Measurements from ENCODE around the gene CNOT10. TPM values are rescaled to one million over a fixed set of nuclear protein-coding genes. Genes with fewer than 3 reads are reported as not detected.
"Not testable (repeated sequence)": the region's sequence is repeated elsewhere in the genome, so short reads cannot be mapped to it uniquely, and the experiment has no call there.

Gene CNOT10
- total and polyA plus RNA-seq, 2 donors (not counting 1 experiment from before 2014, with no cell fraction given), result 22.6 to 69.0 TPM

DNA sequence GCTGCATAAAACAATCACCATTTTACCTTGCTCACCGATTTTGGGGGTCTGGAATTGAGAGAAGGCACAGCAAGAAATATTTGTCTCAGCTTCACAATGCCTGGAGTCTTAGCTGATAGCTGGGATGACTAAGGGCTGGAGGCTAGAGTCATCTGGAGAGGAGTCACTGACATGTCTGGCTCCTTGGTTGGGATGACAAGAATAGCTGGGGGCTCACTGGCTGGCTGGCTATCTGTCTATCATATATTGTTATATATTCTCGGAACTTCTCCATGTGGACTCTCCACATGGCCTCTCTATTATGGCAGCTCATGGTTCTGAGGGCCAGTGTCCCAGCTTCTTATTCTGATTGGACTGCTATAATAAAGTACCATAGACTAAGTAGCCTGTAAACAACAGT is 112.8 kb downstream of the CNOT10 start:
- H3K4me3 ChIP-seq (ENCODE audit: control extremely low read depth in 1 of 5, extremely low read depth in 1 of 5, insufficient read depth in 1 of 5, low read depth in 2 of 5, low read length in 4 of 5), result no peak overlapping the region
- TF ChIP-seq, protein P1, sequence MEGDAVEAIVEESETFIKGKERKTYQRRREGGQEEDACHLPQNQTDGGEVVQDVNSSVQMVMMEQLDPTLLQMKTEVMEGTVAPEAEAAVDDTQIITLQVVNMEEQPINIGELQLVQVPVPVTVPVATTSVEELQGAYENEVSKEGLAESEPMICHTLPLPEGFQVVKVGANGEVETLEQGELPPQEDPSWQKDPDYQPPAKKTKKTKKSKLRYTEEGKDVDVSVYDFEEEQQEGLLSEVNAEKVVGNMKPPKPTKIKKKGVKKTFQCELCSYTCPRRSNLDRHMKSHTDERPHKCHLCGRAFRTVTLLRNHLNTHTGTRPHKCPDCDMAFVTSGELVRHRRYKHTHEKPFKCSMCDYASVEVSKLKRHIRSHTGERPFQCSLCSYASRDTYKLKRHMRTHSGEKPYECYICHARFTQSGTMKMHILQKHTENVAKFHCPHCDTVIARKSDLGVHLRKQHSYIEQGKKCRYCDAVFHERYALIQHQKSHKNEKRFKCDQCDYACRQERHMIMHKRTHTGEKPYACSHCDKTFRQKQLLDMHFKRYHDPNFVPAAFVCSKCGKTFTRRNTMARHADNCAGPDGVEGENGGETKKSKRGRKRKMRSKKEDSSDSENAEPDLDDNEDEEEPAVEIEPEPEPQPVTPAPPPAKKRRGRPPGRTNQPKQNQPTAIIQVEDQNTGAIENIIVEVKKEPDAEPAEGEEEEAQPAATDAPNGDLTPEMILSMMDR (IDR thresholded peaks at IDR 0.05), result no peak
- TF ChIP-seq EZH2 (IDR thresholded peaks at IDR 0.05; ENCODE audit: borderline replicate concordance, insufficient read depth, low read depth, low read length, poor library complexity, severe bottlenecking), result no peak
- WGBS (ENCODE audit: insufficient coverage), result 100% methylated on average over 1 of the region's 2 CpGs
- Mint-ChIP-seq H3K27me3 (peaks cover 18% of the 10 kb centered on the region), H3K4me3 (no peak overlapping the region), H3K27ac (no peak overlapping the region), H3K9me3 (ENCODE audit: insufficient read depth) (no peaks in the 10 kb centered on the region), H3K4me1 (no peaks in the 10 kb centered on the region)
- intact Hi-C loops (cut with micrococcal nuclease), result no loop called here
- ATAC-seq (ENCODE audit: low read depth), result no peak
- ChIA-PET CTCF (no interaction called here), POLR2A (no interaction called here)
- H3K4me1 ChIP-seq (ENCODE audit: control insufficient read depth in 2 of 2, insufficient read depth in 2 of 2, low read length in 2 of 2), result no peaks in the 10 kb centered on the region
- no peaks in the 10 kb centered on the region for H4K20me1 ChIP-seq (ENCODE audit: control insufficient read depth, insufficient read depth, low read length, poor library complexity, severe bottlenecking)
- DNase-seq, result no peak
- H3K27ac ChIP-seq (ENCODE audit: low read length in 2 of 2), result no peak overlapping the region
- no peak overlapping the region for H3K9ac ChIP-seq (ENCODE audit: low read length)
- H3K36me3 ChIP-seq (replicated peaks in 1 of 2; ENCODE audit: control extremely low read depth in 1 of 2, control insufficient read depth in 1 of 2, extremely low read depth in 1 of 2, insufficient read depth in 2 of 2, low read length in 1 of 2), result no peaks in the 10 kb centered on the region
- no peaks in the 10 kb centered on the region for H3K27me3 ChIP-seq (replicated peaks in 1 of 4; ENCODE audit: control extremely low read depth in 1 of 4, control insufficient read depth in 3 of 4, insufficient read depth in 4 of 4, low read length in 3 of 4)
- no peak overlapping the region for H3K4me2 ChIP-seq (replicated peaks; ENCODE audit: low read depth, low read length, poor library complexity, severe bottlenecking)
- H2AFZ ChIP-seq (ENCODE audit: insufficient read depth, low read depth, low read length, poor library complexity, severe bottlenecking), result no peak overlapping the region
- H3K79me2 ChIP-seq (ENCODE audit: control insufficient read depth, insufficient read depth, low read length), result no peaks in the 10 kb centered on the region
- H3K9me3 ChIP-seq (ENCODE audit: control extremely low read depth in 1 of 3, control insufficient read depth in 2 of 3, insufficient read depth in 1 of 3, low read length in 2 of 3), result no peaks in the 10 kb centered on the region

DNA sequence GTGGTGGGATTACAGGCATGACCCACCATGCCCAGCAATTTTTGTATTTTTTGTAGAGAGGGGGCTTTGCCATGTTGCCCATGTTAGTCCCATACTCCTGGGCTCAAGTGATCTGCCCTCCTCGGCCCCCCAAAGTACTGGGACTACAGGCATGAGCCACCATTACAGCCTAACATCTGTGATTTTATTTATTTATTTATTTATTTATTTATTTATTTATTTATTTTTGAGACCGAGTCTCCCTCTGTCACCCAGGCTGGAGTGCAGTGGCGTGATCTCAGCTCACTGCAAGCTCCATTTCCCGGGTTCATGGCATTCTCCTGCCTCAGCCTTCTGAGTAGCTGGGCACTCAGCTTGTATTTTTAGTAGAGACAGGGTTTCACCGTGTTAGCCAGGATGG is 116.5 kb downstream of the CNOT10 start:
- POLR2A ChIA-PET, result not testable (repeated sequence)

More for the DNA sequence above, 116.5 kb downstream of the CNOT10 start:
- DNase-seq; H3K27ac ChIP-seq (ENCODE audit: low read length in 2 of 2); H3K4me3 Mint-ChIP-seq; H3K9me3 ChIP-seq (ENCODE audit: control extremely low read depth in 1 of 3, control insufficient read depth in 2 of 3, insufficient read depth in 1 of 3, low read length in 2 of 3); intact Hi-C loops (cut with micrococcal nuclease); H3K27me3 ChIP-seq (replicated peaks in 1 of 4; ENCODE audit: control extremely low read depth in 1 of 4, control insufficient read depth in 3 of 4, insufficient read depth in 4 of 4, low read length in 3 of 4); H2AFZ ChIP-seq (ENCODE audit: insufficient read depth, low read depth, low read length, poor library complexity, severe bottlenecking); CTCF ChIA-PET; H3K79me2 ChIP-seq (ENCODE audit: control insufficient read depth, insufficient read depth, low read length); H3K9ac ChIP-seq (ENCODE audit: low read length); H3K4me1 ChIP-seq (ENCODE audit: control insufficient read depth in 2 of 2, insufficient read depth in 2 of 2, low read length in 2 of 2); H3K4me2 ChIP-seq (replicated peaks; ENCODE audit: low read depth, low read length, poor library complexity, severe bottlenecking); H3K27ac Mint-ChIP-seq; H3K4me3 ChIP-seq (ENCODE audit: control extremely low read depth in 1 of 5, extremely low read depth in 1 of 5, insufficient read depth in 1 of 5, low read depth in 2 of 5, low read length in 4 of 5); H3K4me1 Mint-ChIP-seq; H3K36me3 ChIP-seq (replicated peaks in 1 of 2; ENCODE audit: control extremely low read depth in 1 of 2, control insufficient read depth in 1 of 2, extremely low read depth in 1 of 2, insufficient read depth in 2 of 2, low read length in 1 of 2); H4K20me1 ChIP-seq (ENCODE audit: control insufficient read depth, insufficient read depth, low read length, poor library complexity, severe bottlenecking); H3K9me3 Mint-ChIP-seq (ENCODE audit: insufficient read depth); ATAC-seq (ENCODE audit: low read depth): not testable (repeated sequence)
- H3K27me3 Mint-ChIP-seq, result peaks cover 13% of the 10 kb centered on the region
- WGBS (ENCODE audit: insufficient coverage), result 100% methylated on average over 2 of the region's 5 CpGs

Measured in B cell (primary cell).